ENCODE measurements around the gene FILIP1L.

DNA sequence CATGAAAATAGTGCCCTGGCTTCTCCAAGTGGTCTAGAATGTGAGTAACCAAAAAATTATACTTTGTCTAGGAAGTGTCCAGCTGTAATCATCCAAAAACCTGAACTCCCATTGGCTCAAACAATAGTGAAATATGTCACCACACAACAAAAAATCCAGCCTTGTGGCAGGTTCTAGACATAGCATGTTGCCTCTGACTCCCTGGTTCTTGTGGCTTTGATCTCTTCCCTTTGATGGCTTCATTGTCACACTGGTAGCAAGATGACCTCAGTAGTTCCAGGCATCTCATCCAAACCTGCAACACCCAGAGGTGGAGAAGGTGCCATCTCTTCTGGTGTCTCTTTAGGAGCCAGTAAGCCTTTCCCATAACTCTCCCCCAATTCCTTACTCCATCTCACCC is 222.0 kb downstream of the FILIP1L start:
- TF ChIP-seq, protein P1, sequence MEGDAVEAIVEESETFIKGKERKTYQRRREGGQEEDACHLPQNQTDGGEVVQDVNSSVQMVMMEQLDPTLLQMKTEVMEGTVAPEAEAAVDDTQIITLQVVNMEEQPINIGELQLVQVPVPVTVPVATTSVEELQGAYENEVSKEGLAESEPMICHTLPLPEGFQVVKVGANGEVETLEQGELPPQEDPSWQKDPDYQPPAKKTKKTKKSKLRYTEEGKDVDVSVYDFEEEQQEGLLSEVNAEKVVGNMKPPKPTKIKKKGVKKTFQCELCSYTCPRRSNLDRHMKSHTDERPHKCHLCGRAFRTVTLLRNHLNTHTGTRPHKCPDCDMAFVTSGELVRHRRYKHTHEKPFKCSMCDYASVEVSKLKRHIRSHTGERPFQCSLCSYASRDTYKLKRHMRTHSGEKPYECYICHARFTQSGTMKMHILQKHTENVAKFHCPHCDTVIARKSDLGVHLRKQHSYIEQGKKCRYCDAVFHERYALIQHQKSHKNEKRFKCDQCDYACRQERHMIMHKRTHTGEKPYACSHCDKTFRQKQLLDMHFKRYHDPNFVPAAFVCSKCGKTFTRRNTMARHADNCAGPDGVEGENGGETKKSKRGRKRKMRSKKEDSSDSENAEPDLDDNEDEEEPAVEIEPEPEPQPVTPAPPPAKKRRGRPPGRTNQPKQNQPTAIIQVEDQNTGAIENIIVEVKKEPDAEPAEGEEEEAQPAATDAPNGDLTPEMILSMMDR (IDR thresholded peaks at IDR 0.05 in 4 of 5, conservative IDR thresholded peaks at IDR 0.05 in 1 of 5), result no peak
- no peak for TF ChIP-seq POLR2A (IDR thresholded peaks at IDR 0.05)
